ENCODE measurements around the gene FBXO42.

FBXO42 gene

GRCh38 chr1:16392740-16393569 is 40.7 kb upstream of the FBXO42 start:
- DNase-seq (ENCODE audit: low read depth): no peak
- TF ChIP-seq CTCF (IDR thresholded peaks at IDR 0.05; ENCODE audit: low read depth, low read length): no peak
- no peak overlapping the region for H3K4me3 ChIP-seq (ENCODE audit: low read depth, low read length)

- DNase-seq (ENCODE audit: low read depth): peak; percentile 51
- H3K4me3 ChIP-seq (ENCODE audit: low read depth, low read length): no peak overlapping the region
- TF ChIP-seq MYC (IDR thresholded peaks at IDR 0.05; ENCODE audit: low read depth, low read length): no peak
- no peak for TF ChIP-seq MAX (IDR thresholded peaks at IDR 0.05; ENCODE audit: low read depth, low read length)
- no peak for TF ChIP-seq CTCF (IDR thresholded peaks at IDR 0.05; ENCODE audit: low read depth, low read length)
- no peak for TF ChIP-seq POLR2A (IDR thresholded peaks at IDR 0.05; ENCODE audit: extremely low read depth, insufficient read length)
Measured at GRCh38 chr1:16391411-16391810, 39.1 kb upstream of the FBXO42 start.

- TF ChIP-seq MAX (IDR thresholded peaks at IDR 0.05; ENCODE audit: low read depth, low read length): no peak
- TF ChIP-seq POLR2A (IDR thresholded peaks at IDR 0.05; ENCODE audit: extremely low read depth, insufficient read length): no peak
- no peak for TF ChIP-seq CTCF (IDR thresholded peaks at IDR 0.05; ENCODE audit: low read depth, low read length)
- no peak for TF ChIP-seq MYC (IDR thresholded peaks at IDR 0.05; ENCODE audit: low read depth, low read length)
- no peak for DNase-seq (ENCODE audit: low read depth)
- no peak overlapping the region for H3K4me3 ChIP-seq (ENCODE audit: low read depth, low read length)
Measured at GRCh38 chr1:16387201-16388188, 35.2 kb upstream of the FBXO42 start.

GRCh38 chr1:16386454-16387113 is 34.3 kb upstream of the FBXO42 start:
- DNase-seq (ENCODE audit: low read depth): no peak
- no peak overlapping the region for H3K4me3 ChIP-seq (ENCODE audit: low read depth, low read length)
- TF ChIP-seq MYC (IDR thresholded peaks at IDR 0.05; ENCODE audit: low read depth, low read length): no peak
- no peak for TF ChIP-seq MAX (IDR thresholded peaks at IDR 0.05; ENCODE audit: low read depth, low read length)
- TF ChIP-seq POLR2A (IDR thresholded peaks at IDR 0.05; ENCODE audit: extremely low read depth, insufficient read length): no peak

GRCh38 chr1:16385659-16386453 is 33.6 kb upstream of the FBXO42 start:
- no peak for DNase-seq (ENCODE audit: low read depth)
- TF ChIP-seq POLR2A (IDR thresholded peaks at IDR 0.05; ENCODE audit: extremely low read depth, insufficient read length): no peak
- H3K4me3 ChIP-seq (ENCODE audit: low read depth, low read length): no peak overlapping the region

GRCh38 chr1:16383888-16384287 is 31.6 kb upstream of the FBXO42 start:
- no peak for TF ChIP-seq MAX (IDR thresholded peaks at IDR 0.05; ENCODE audit: low read depth, low read length)
- TF ChIP-seq MYC (IDR thresholded peaks at IDR 0.05; ENCODE audit: low read depth, low read length): no peak
- no peak for TF ChIP-seq CTCF (IDR thresholded peaks at IDR 0.05; ENCODE audit: low read depth, low read length)
- no peak for TF ChIP-seq POLR2A (IDR thresholded peaks at IDR 0.05; ENCODE audit: extremely low read depth, insufficient read length)
- DNase-seq (ENCODE audit: low read depth): no peak

More at GRCh38 chr1:16383888-16384287, 31.6 kb upstream of the FBXO42 start:
- no peak overlapping the region for H3K4me3 ChIP-seq (ENCODE audit: low read depth, low read length)
